Trophoblast cell (in vitro differentiated cells and primary cell): ENCODE data around the gene LRRN3.

Experiments
- DNase-seq, 2 donors: peaks; one replicate each; pipeline ENCODE4 v3.0.0-alpha.2; 2016
- H2AFZ ChIP-seq: 2 replicates; pipeline ENCODE4 v1.6.1; 2013; ENCODE audit warnings: low read length, moderate library complexity, mild to moderate bottlenecking; ENCODE audit not compliant: insufficient read depth, poor library complexity
- H2AK5ac ChIP-seq: 2 replicates; pipeline ENCODE4 v1.6.1; 2013; ENCODE audit warnings: mild to moderate bottlenecking, low read length
- H2BK120ac ChIP-seq: 2 replicates; pipeline ENCODE4 v1.6.1; 2013; ENCODE audit warnings: low read length, mild to moderate bottlenecking, moderate library complexity; ENCODE audit not compliant: insufficient read depth, poor library complexity
- H2BK12ac ChIP-seq: 2 replicates; pipeline ENCODE4 v1.6.1; 2013; ENCODE audit warnings: mild to moderate bottlenecking, low read length, moderate library complexity
- H2BK5ac ChIP-seq: 2 replicates; pipeline ENCODE4 v1.6.1; 2013; ENCODE audit warnings: low read length, low read depth, moderate library complexity, mild to moderate bottlenecking; ENCODE audit not compliant: poor library complexity
- H3K14ac ChIP-seq: 2 replicates; pipeline ENCODE4 v1.6.1; 2013; ENCODE audit warnings: mild to moderate bottlenecking, low read length
- H3K18ac ChIP-seq: 2 replicates; pipeline ENCODE4 v1.6.1; 2013; ENCODE audit warnings: mild to moderate bottlenecking, low read length
- H3K23ac ChIP-seq: 2 replicates; pipeline ENCODE4 v1.6.1; 2013; ENCODE audit warnings: low read length
- H3K27ac ChIP-seq: 2 replicates; pipeline ENCODE4 v1.5.1; 2013; ENCODE audit warnings: low read depth, mild to moderate bottlenecking, inconsistent platforms, low read length, moderate library complexity
- H3K27me3 ChIP-seq: 2 replicates; pipeline ENCODE4 v1.6.1; 2013; ENCODE audit warnings: inconsistent platforms, mild to moderate bottlenecking, low read length, moderate library complexity; ENCODE audit not compliant: insufficient read depth
- H3K36me3 ChIP-seq, 2 experiments: 1 replicate in 1 of 2; 2 replicates in 1 of 2; pipeline ENCODE4 v1.6.1; 2013; ENCODE audit warnings: low read length in 2 of 2, mild to moderate bottlenecking in 2 of 2, moderate library complexity in 1 of 2; ENCODE audit not compliant: insufficient read depth in 2 of 2, control insufficient read depth in 1 of 2
- H3K4ac ChIP-seq: 2 replicates; pipeline ENCODE4 v1.6.1; 2013; ENCODE audit warnings: low read depth, mild to moderate bottlenecking, low read length, moderate library complexity
- H3K4me1 ChIP-seq, 2 experiments: 1 replicate in 1 of 2; 2 replicates in 1 of 2; pipeline ENCODE4 v1.6.1; 2013; ENCODE audit warnings: low read length in 2 of 2, mild to moderate bottlenecking in 2 of 2, moderate library complexity in 1 of 2; ENCODE audit not compliant: insufficient read depth in 2 of 2, control insufficient read depth in 1 of 2
- H3K4me2 ChIP-seq: 2 replicates; pipeline ENCODE4 v1.6.1; 2013; ENCODE audit warnings: inconsistent platforms, mild to moderate bottlenecking, low read length, moderate library complexity
- H3K4me3 ChIP-seq: 2 replicates; pipeline ENCODE4 v1.5.1; 2013; ENCODE audit warnings: mild to moderate bottlenecking, low read depth, low read length, inconsistent platforms
- H3K79me1 ChIP-seq: one replicate; pipeline ENCODE4 v1.6.1; 2013; ENCODE audit warnings: low read length
- H3K79me2 ChIP-seq: 2 replicates; pipeline ENCODE4 v1.6.1; 2013; ENCODE audit warnings: low read length, mild to moderate bottlenecking; ENCODE audit not compliant: control insufficient read depth, insufficient read depth, poor library complexity
- H3K9ac ChIP-seq: 2 replicates; pipeline ENCODE4 v1.6.1; 2013; ENCODE audit warnings: mild to moderate bottlenecking, low read length
- H3K9me3 ChIP-seq: 2 replicates; pipeline ENCODE4 v1.6.1; 2013; ENCODE audit warnings: low read depth, mild to moderate bottlenecking, control low read depth, inconsistent platforms, low read length; ENCODE audit not compliant: insufficient read depth
- H4K12ac ChIP-seq: 2 replicates; pipeline ENCODE4 v1.6.1; 2013; ENCODE audit warnings: low read depth, mild to moderate bottlenecking, low read length, moderate library complexity
- H4K8ac ChIP-seq: 2 replicates; pipeline ENCODE4 v1.6.1; 2013; ENCODE audit warnings: low read depth, mild to moderate bottlenecking, low read length, moderate library complexity
- H4K91ac ChIP-seq: one replicate; pipeline ENCODE4 v1.6.1; 2013; ENCODE audit warnings: low read depth, mild to moderate bottlenecking, low read length, moderate library complexity
- WGBS: extraction: QIAGEN DNeasy Blood & Tissue Kit; methylation state at CpG from one replicate; pipeline ENCODE4 v1.1.7; 2013; ENCODE audit warnings: missing lambda C conversion rate; ENCODE audit not compliant: insufficient read length, insufficient coverage; ENCODE audit errors: extremely low coverage; 5-methylcytosine and 5-hydroxymethylcytosine counted together

Gene LRRN3

GRCh38 chr7:111172564-111173257, 81.8 kb downstream of the LRRN3 start:
- Histone ChIP-seq H4K91ac (no peak overlapping the region), H2BK5ac (no peak overlapping the region), H3K4me2 (no peak overlapping the region), H3K4ac (no peak overlapping the region), H2BK120ac (no peak overlapping the region), H3K4me1 (no peaks in the 10 kb centered on the region), H3K9me3 (no peaks in the 10 kb centered on the region), H4K12ac (no peak overlapping the region), H3K79me2 (no peaks in the 10 kb centered on the region), H3K23ac (no peak overlapping the region), H4K8ac (no peak overlapping the region), H3K27ac (no peak overlapping the region), H3K36me3 (no peaks in the 10 kb centered on the region), H3K18ac (no peak overlapping the region), H3K4me3 (no peak overlapping the region), H2AFZ (no peak overlapping the region), H3K9ac (no peak overlapping the region), H3K27me3 (no peaks in the 10 kb centered on the region), H2AK5ac (no peak overlapping the region), H3K79me1 (no peaks in the 10 kb centered on the region), H2BK12ac (no peak overlapping the region), H3K14ac (no peak overlapping the region)
- WGBS = no CpG with 5 or more reads among the region's 2 CpGs
- peak in 1 of 2 donors; percentile 49 for DNase-seq

- Histone ChIP-seq H3K9me3 (no peaks in the 10 kb centered on the region), H3K18ac (no peak overlapping the region), H4K8ac (no peak overlapping the region), H3K14ac (no peak overlapping the region), H3K4me2 (no peak overlapping the region), H3K4me3 (no peak overlapping the region), H3K79me2 (no peaks in the 10 kb centered on the region), H3K36me3 (no peaks in the 10 kb centered on the region), H2AFZ (no peak overlapping the region), H2BK5ac (no peak overlapping the region), H3K79me1 (no peaks in the 10 kb centered on the region), H2AK5ac (no peak overlapping the region), H3K4ac (no peak overlapping the region), H3K9ac (no peak overlapping the region), H3K27ac (no peak overlapping the region), H4K12ac (no peak overlapping the region), H2BK12ac (no peak overlapping the region), H3K23ac (no peak overlapping the region), H4K91ac (no peak overlapping the region), H3K27me3 (no peaks in the 10 kb centered on the region), H2BK120ac (no peak overlapping the region), H3K4me1 (no peaks in the 10 kb centered on the region)
- no CpG with 5 or more reads among the region's 2 CpGs for WGBS
- DNase-seq = no peak
These were observed 82.6 kb downstream of the LRRN3 start for GRCh38 chr7:111173528-111173927.

GRCh38 chr7:111173990-111174389, 83.1 kb downstream of the LRRN3 start:
- Histone ChIP-seq H3K14ac (no peak overlapping the region), H2BK12ac (no peak overlapping the region), H3K79me2 (no peaks in the 10 kb centered on the region), H3K4me1 (no peaks in the 10 kb centered on the region), H3K27ac (no peak overlapping the region), H3K4me2 (no peak overlapping the region), H3K4ac (no peak overlapping the region), H3K18ac (no peak overlapping the region), H3K36me3 (no peaks in the 10 kb centered on the region), H3K4me3 (no peak overlapping the region), H2AFZ (no peak overlapping the region), H2BK120ac (no peak overlapping the region), H3K9me3 (no peaks in the 10 kb centered on the region), H3K27me3 (no peaks in the 10 kb centered on the region), H4K8ac (no peak overlapping the region), H3K23ac (no peak overlapping the region), H3K79me1 (no peaks in the 10 kb centered on the region), H4K12ac (no peak overlapping the region), H2AK5ac (no peak overlapping the region), H2BK5ac (no peak overlapping the region), H4K91ac (no peak overlapping the region), H3K9ac (no peak overlapping the region)
- no CpG with 5 or more reads among the region's 2 CpGs for WGBS
- no peak for DNase-seq

- H3K27me3 ChIP-seq = no peaks in the 10 kb centered on the region
- H2BK12ac ChIP-seq = no peak overlapping the region
- H3K4ac ChIP-seq = no peak overlapping the region
- no peaks in the 10 kb centered on the region for H3K79me2 ChIP-seq
- no peak overlapping the region for H3K27ac ChIP-seq
- no peaks in the 10 kb centered on the region for H3K9me3 ChIP-seq
- H3K36me3 ChIP-seq = no peaks in the 10 kb centered on the region
- no peak overlapping the region for H4K8ac ChIP-seq
- H2BK5ac ChIP-seq = no peak overlapping the region
- no peak overlapping the region for H3K18ac ChIP-seq
- WGBS = no CpG with 5 or more reads among the region's 3 CpGs
- no peak overlapping the region for H3K9ac ChIP-seq
- no peak overlapping the region for H3K14ac ChIP-seq
- H3K4me3 ChIP-seq = no peak overlapping the region
- no peaks in the 10 kb centered on the region for H3K4me1 ChIP-seq
- no peak overlapping the region for H2BK120ac ChIP-seq
- H2AK5ac ChIP-seq = no peak overlapping the region
- no peak for DNase-seq
- H3K23ac ChIP-seq = no peak overlapping the region
- no peak overlapping the region for H2AFZ ChIP-seq
- no peaks in the 10 kb centered on the region for H3K79me1 ChIP-seq
- H4K12ac ChIP-seq = no peak overlapping the region
- H4K91ac ChIP-seq = no peak overlapping the region
- H3K4me2 ChIP-seq = no peak overlapping the region
These were observed 83.6 kb downstream of the LRRN3 start for GRCh38 chr7:111174510-111174909.
